Tibial nerve (tissue), 3 donors: ENCODE results near the gene PGK1.

Experiments
- POLR2A ChIP-seq, 2 donors: fragments of 450-650 bp; IDR thresholded peaks; one replicate each; pipeline ENCODE4 v1.6.1; 2017; ENCODE audit warnings: antibody characterized with exemption in 2 of 2, mild to moderate bottlenecking in 2 of 2, moderate library complexity in 2 of 2
- TF ChIP-seq, protein P1 (sequence below), 5 experiments: fragments of 200-600 bp in 3 of 5; fragments of 450-650 bp in 2 of 5; sonication (generic) in 3 of 5; IDR thresholded peaks; one replicate each; pipeline ENCODE4 v1.5.1; 2016 to 2019; ENCODE audit warnings: antibody characterized with exemption in 5 of 5, mild to moderate bottlenecking in 3 of 5, moderate library complexity in 2 of 5

DNA sequence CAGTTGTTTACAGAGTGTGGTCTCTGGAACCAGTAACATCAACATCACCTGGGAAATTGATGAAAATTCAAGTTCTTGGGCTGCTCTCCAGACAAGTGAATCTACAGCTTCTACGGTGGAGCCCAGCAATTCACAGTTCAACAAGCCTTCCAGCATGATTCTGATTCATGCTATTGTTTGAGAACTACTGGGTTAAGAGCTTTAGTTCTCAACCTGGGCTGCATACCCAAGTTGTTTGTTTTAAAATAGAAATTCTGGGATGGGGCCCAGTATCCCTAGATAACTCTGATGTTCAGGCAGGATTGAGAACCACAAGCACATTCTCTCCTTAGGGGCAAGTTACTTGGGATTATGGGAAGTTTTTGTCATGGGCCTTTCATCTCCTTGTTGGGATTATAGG is 37.9 kb upstream of the PGK1 start:
- TF ChIP-seq POLR2A (IDR thresholded peaks at IDR 0.05): no peak
- TF ChIP-seq, protein P1, sequence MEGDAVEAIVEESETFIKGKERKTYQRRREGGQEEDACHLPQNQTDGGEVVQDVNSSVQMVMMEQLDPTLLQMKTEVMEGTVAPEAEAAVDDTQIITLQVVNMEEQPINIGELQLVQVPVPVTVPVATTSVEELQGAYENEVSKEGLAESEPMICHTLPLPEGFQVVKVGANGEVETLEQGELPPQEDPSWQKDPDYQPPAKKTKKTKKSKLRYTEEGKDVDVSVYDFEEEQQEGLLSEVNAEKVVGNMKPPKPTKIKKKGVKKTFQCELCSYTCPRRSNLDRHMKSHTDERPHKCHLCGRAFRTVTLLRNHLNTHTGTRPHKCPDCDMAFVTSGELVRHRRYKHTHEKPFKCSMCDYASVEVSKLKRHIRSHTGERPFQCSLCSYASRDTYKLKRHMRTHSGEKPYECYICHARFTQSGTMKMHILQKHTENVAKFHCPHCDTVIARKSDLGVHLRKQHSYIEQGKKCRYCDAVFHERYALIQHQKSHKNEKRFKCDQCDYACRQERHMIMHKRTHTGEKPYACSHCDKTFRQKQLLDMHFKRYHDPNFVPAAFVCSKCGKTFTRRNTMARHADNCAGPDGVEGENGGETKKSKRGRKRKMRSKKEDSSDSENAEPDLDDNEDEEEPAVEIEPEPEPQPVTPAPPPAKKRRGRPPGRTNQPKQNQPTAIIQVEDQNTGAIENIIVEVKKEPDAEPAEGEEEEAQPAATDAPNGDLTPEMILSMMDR (IDR thresholded peaks at IDR 0.05): no peak
